ENCODE data around the gene TRIM74.
"Not testable (repeated sequence)": the region's sequence is repeated elsewhere in the genome, so short reads cannot be mapped to it uniquely, and the experiment has no call there.

DNA sequence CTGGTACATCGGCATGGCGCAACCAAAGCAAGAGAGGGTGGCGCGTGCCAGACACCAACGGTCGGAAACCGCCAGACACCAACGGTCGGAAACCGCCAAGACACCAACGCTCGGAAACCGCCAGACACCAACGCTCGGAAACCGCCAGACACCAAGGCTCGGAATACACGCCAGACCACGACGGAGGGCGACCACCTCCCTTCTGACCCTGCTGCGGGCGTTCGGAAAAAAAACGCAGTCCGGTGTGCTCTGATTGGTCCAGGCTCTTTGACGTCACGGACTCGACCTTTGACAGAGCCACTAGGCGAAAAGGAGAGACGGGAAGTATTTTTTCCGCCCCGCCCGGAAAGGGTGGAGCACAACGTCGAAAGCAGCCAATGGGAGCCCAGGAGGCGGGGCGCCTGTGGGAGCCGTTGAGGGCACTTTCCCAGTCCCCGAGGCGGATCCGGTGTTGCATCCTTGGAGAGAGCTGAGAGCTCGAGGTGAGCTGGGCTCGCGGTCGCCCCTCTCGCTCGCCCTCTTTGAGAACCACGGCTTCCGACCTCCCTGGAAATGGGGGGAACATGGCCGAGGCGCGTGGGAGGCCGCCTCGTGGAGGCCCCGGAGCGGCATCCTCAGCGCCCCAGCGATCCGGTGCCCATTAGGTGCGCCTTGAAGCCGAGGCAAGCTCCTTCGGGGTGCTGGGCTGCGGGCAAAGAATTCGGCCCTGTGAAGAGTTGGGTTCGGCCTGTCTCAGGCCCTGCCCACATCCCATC is 36.6 kb upstream of the TRIM74 start:
- TF ChIP-seq, protein P1, sequence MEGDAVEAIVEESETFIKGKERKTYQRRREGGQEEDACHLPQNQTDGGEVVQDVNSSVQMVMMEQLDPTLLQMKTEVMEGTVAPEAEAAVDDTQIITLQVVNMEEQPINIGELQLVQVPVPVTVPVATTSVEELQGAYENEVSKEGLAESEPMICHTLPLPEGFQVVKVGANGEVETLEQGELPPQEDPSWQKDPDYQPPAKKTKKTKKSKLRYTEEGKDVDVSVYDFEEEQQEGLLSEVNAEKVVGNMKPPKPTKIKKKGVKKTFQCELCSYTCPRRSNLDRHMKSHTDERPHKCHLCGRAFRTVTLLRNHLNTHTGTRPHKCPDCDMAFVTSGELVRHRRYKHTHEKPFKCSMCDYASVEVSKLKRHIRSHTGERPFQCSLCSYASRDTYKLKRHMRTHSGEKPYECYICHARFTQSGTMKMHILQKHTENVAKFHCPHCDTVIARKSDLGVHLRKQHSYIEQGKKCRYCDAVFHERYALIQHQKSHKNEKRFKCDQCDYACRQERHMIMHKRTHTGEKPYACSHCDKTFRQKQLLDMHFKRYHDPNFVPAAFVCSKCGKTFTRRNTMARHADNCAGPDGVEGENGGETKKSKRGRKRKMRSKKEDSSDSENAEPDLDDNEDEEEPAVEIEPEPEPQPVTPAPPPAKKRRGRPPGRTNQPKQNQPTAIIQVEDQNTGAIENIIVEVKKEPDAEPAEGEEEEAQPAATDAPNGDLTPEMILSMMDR (conservative IDR thresholded peaks at IDR 0.05 in 1 of 2, IDR thresholded peaks at IDR 0.05 in 1 of 2; ENCODE audit: extremely low read depth in 1 of 2, insufficient read depth in 1 of 2, low read depth in 1 of 2, low read length in 2 of 2) = not testable (repeated sequence)
- TF ChIP-seq EZH2 (IDR thresholded peaks at IDR 0.05; ENCODE audit: borderline replicate concordance, low read length) = not testable (repeated sequence)

Measured in mammary epithelial cell (primary cell).